ENCODE results near the gene OCA2. TPM values are rescaled to one million over a fixed set of nuclear protein-coding genes. Genes with fewer than 3 reads are reported as not detected.

The OCA2 gene
- total RNA-seq, 2 experiments from 2014 or later, result not detected

GRCh38 chr15:27820722-27821121 is 278.4 kb downstream of the OCA2 start:
- Histone ChIP-seq H3K36me3 (ENCODE audit: insufficient read depth, low read length) (no peaks in the 10 kb centered on the region), H3K27ac (ENCODE audit: low read depth, low read length, poor library complexity, severe bottlenecking) (no peak overlapping the region), H3K4me1 (ENCODE audit: insufficient read depth, low read length, poor library complexity, severe bottlenecking) (no peaks in the 10 kb centered on the region), H3K79me2 (ENCODE audit: insufficient read depth, low read depth, low read length) (no peaks in the 10 kb centered on the region), H3K9me2 (ENCODE audit: insufficient read depth, low read length) (no peaks in the 10 kb centered on the region), H3K9me3 (ENCODE audit: low read length) (no peaks in the 10 kb centered on the region), H4K20me1 (ENCODE audit: insufficient read depth, low read length) (no peaks in the 10 kb centered on the region), H2AFZ (ENCODE audit: low read length) (no peak overlapping the region), H3K4me2 (ENCODE audit: low read length) (no peak overlapping the region), H3K4me3 (ENCODE audit: low read depth, low read length, poor library complexity, severe bottlenecking) (no peak overlapping the region)
- TF ChIP-seq EZH2phosphoT487 (IDR thresholded peaks at IDR 0.05; ENCODE audit: borderline replicate concordance, low read depth, low read length) (no peak), CTCF (conservative IDR thresholded peaks at IDR 0.05; ENCODE audit: low read length) (no peak)
- no peak for DNase-seq (ENCODE audit: low spot score)
- POLR2A ChIA-PET, result no interaction called here
- intact Hi-C loops (cut with micrococcal nuclease; ENCODE audit: unreplicated experiment), result no loop called here
- BruUV-seq (replicated peaks), result no TSS peak
- CTCF ChIA-PET (ENCODE audit: unreplicated experiment), result no interaction called here

- TF ChIP-seq CTCF (conservative IDR thresholded peaks at IDR 0.05; ENCODE audit: low read length) (no peak), EZH2phosphoT487 (IDR thresholded peaks at IDR 0.05; ENCODE audit: borderline replicate concordance, low read depth, low read length) (no peak)
- no peak overlapping the region for H2AFZ ChIP-seq (ENCODE audit: low read length)
- no peak for DNase-seq (ENCODE audit: low spot score)
- H3K27ac ChIP-seq (ENCODE audit: low read depth, low read length, poor library complexity, severe bottlenecking), result no peak overlapping the region
- no peaks in the 10 kb centered on the region for H3K9me3 ChIP-seq (ENCODE audit: low read length)
- no peaks in the 10 kb centered on the region for H4K20me1 ChIP-seq (ENCODE audit: insufficient read depth, low read length)
- H3K4me1 ChIP-seq (ENCODE audit: insufficient read depth, low read length, poor library complexity, severe bottlenecking), result no peaks in the 10 kb centered on the region
- H3K9me2 ChIP-seq (ENCODE audit: insufficient read depth, low read length), result no peaks in the 10 kb centered on the region
- POLR2A ChIA-PET, result interaction anchor here (0.5 kb wide), 1 partner anchor 48 kb away, joined by 4 read pairs; no protein-coding TSS in a partner anchor
- no peaks in the 10 kb centered on the region for H3K79me2 ChIP-seq (ENCODE audit: insufficient read depth, low read depth, low read length)
- no TSS peak for BruUV-seq (replicated peaks)
- no peak overlapping the region for H3K4me3 ChIP-seq (ENCODE audit: low read depth, low read length, poor library complexity, severe bottlenecking)
- no peaks in the 10 kb centered on the region for H3K36me3 ChIP-seq (ENCODE audit: insufficient read depth, low read length)
- intact Hi-C loops (cut with micrococcal nuclease; ENCODE audit: unreplicated experiment), result no loop called here
- CTCF ChIA-PET (ENCODE audit: unreplicated experiment), result no interaction called here
- no peak overlapping the region for H3K4me2 ChIP-seq (ENCODE audit: low read length)
Observed at GRCh38 chr15:27820232-27820631, 278.9 kb downstream of the OCA2 start.

GRCh38 chr15:27817258-27817657 is 281.9 kb downstream of the OCA2 start:
- no peaks in the 10 kb centered on the region for H3K79me2 ChIP-seq (ENCODE audit: insufficient read depth, low read depth, low read length)
- POLR2A ChIA-PET, result interaction anchor here (1.0 kb wide), 1 partner anchor 28 kb away, joined by 3 read pairs; no protein-coding TSS in a partner anchor
- no peak for TF ChIP-seq CTCF (conservative IDR thresholded peaks at IDR 0.05; ENCODE audit: low read length)
- no peak for TF ChIP-seq EZH2phosphoT487 (IDR thresholded peaks at IDR 0.05; ENCODE audit: borderline replicate concordance, low read depth, low read length)

More at GRCh38 chr15:27817258-27817657, 281.9 kb downstream of the OCA2 start:
- no peak overlapping the region for H3K4me2 ChIP-seq (ENCODE audit: low read length)
- CTCF ChIA-PET (ENCODE audit: unreplicated experiment), result no interaction called here
- H3K36me3 ChIP-seq (ENCODE audit: insufficient read depth, low read length), result no peaks in the 10 kb centered on the region
- intact Hi-C loops (cut with micrococcal nuclease; ENCODE audit: unreplicated experiment), result no loop called here
- no TSS peak for BruUV-seq (replicated peaks)
- H3K4me3 ChIP-seq (ENCODE audit: low read depth, low read length, poor library complexity, severe bottlenecking), result no peak overlapping the region
- H3K9me2 ChIP-seq (ENCODE audit: insufficient read depth, low read length), result no peaks in the 10 kb centered on the region
- no peaks in the 10 kb centered on the region for H3K9me3 ChIP-seq (ENCODE audit: low read length)
- no peak overlapping the region for H2AFZ ChIP-seq (ENCODE audit: low read length)
- no peaks in the 10 kb centered on the region for H3K4me1 ChIP-seq (ENCODE audit: insufficient read depth, low read length, poor library complexity, severe bottlenecking)
- no peak overlapping the region for H3K27ac ChIP-seq (ENCODE audit: low read depth, low read length, poor library complexity, severe bottlenecking)
- H4K20me1 ChIP-seq (ENCODE audit: insufficient read depth, low read length), result no peaks in the 10 kb centered on the region
- no peak for DNase-seq (ENCODE audit: low spot score)
